ENCODE data around the gene TOR4A.
A peak's percentile ranks its signal among the peaks of the same experiment; 100 is the strongest.
"Not testable (repeated sequence)": the region's sequence is repeated elsewhere in the genome, so short reads cannot be mapped to it uniquely, and the experiment has no call there.

Gene TOR4A

DNA sequence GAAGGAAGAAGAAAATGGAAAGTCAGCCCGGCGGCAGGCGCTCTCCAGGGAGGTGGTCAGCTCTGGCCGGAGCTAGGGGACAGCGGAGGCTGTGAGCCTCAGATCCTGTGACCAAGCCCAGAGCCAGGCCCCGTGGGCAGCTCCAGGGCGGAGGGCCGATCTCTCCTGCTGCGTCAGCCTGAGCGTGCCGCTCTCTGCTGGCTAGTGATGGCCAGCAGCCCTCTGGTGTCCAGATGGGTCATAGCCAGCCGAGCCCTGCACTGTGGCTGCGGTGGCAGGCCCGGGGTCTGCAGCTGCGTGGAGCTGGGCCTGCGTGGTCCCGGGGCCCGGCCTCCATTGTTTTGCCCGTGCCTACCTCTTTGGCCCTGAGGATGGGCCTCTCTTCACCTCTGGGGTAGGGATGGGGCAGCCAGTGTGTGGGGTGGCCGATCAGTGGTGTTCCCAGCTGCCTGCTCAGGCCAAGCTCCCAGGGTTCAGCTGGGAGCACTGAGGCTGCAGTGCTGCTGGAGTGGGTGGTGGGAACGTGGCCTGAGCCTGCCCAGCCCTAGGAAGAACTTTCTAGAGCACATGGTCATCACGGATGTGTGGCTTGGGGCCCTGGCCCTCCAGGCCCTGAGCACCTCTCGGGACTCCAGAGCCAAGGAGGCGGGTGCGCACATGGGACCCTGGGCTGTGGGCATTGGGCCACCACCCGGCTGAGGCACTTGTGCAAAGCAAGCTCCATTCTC lies 41.6 kb downstream of the TOR4A start:
- DNase-seq = peak; percentile 49

DNA sequence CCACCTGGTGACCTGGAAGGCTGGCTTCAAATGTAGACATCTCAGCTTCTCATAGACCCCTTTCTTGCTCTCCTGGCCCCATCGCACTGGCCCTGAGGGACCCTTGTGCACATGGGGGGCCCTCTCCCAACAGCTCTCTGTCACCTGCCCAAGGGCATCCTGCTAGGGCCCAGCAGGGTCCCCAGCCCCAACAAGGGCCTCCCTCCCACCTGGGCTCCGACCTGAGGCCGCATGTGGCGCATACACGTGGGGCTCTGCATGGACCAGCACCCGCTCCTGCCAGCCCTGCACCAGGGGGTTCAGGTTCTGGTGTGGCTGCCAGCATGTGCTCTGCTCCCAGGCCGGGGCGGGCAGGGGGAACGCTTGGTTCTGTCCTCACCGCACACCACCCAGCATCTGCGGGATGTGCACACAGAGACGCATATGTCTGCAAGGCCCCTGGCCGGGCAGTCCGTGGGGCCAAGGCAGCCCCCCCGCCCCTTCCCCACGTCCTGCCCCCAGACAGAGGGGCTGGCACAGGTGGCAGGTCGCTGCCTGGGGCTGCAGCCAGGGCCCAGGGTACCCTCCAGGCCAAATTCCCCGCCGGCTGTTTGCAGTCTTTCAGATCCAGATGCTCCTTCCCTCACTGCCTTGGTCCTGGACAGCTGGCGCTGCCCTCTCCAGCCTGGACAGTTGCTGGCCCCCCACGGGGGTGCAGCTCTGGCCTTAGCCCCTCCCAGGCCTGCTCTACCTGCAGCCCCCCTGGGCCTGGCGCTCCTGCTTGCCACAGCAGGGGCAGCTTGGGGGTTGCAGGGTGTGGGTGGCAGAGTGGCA lies 42.4 kb downstream of the TOR4A start:
- no peak for DNase-seq

DNA sequence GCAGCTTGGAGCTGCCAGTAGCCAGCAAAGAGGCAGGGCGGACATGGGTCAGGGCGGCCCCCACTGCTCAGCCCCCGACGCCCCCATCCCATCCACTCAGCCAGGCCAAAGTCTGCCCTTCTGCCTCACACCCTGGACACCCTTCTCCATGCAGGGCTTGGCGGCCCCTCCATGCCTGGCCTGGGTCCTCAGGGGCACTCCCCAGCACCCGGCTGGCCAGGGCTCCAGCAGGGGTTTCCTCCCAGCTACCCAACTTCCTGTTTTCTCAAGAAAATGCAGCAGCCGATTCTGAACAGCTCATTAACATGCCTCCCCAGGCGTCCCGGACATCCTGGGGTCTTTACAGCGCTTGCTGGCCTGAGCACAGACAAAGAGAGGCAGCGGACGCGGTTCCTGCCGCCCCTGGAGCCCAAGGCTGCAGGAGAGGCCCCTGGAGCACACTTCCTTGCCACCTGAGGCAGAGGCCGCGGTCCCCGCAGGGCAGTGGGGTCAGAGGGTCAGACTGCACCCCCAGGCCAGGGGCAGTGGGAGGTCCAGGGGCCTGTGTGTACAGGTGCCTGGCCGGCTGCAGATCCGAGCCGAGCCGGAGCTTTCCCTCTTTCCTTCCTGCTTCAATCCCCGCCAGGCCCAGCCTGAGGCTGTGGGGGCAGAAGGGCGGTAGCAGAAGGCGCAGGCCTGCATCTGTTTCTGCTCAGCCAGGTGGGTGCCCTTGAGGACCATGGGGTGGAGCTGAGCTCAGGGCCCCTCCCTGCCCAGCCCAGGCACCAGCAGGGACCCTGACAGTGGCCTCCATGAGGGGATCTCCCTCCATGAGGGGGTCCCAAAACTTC lies 43.2 kb downstream of the TOR4A start:
- peak; percentile 40 for DNase-seq

DNA sequence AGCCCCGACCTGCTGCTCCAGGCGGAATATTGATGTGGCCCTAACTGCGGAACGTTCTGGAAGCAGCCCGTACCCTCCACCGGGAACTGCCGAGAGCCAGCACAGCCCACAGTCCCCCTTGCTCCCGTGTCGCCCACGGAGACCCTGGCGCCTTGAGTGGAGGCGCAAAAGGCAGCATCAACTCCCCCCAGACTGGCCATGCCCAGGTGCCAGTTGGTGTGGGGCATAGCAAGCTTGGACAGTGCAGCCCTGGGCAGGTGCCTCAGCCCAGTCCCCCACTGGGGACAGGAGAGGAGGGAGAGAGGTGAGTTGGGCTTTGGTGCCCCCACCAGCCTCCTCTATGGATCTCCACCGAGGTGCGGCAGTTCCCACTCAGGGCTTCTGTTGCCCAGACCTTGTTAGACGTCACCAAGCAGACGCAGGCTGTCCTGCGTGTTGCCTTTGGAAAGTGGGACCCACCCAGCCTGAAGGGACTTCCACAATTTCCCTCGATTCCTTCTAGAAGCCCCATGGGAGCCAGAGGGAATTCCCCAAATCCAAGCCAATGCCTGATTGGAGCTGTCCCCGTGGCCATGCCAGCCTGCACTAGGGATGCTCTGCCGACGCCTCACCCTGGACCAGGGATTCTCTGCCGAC lies 44.3 kb downstream of the TOR4A start:
- no peak for DNase-seq

DNA sequence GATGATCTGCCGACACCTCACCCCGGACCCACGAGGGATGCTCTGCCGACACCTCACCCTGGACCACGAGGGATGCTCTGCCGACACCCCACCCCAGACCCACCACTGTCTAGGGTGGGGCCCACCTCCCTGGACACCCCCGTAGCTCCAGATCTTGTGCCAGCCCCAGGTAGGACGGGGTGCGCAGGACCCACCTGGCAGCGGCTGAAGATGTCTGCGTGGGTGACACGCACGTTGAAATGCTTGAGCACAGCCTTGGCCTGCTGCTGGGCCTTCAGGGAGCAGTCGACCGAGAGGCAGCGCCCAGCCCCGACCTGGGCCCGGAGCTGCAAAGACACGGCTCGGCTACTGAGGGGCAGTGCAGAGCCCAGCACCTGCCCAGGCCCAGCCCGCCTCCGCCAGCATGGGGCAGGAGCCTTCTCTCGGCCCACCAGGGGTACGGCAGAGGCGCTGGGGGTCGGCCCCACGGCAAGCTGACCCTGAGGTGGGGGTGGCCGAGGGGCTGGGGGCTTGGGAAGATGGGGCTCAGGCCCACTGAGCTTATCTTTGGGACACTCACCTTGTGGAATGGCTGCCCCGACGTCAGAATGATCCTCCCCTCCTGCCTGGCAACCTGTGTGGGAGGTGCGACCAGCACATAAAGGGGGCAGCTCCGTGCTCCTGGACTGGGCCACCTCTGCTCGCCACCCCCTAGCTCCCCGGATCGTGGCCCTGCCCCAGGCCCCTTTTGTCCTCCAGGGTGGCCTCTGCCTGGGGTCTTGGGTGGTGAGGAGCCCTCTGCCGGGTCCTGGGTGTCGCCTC lies 46.2 kb downstream of the TOR4A start:
- DNase-seq = no peak

GRCh38 chr9:137325124-137325523 lies 47.6 kb downstream of the TOR4A start:
- DNase-seq = no peak

- DNase-seq = no peak
Measured at GRCh38 chr9:137325799-137326198, 48.3 kb downstream of the TOR4A start.

DNA sequence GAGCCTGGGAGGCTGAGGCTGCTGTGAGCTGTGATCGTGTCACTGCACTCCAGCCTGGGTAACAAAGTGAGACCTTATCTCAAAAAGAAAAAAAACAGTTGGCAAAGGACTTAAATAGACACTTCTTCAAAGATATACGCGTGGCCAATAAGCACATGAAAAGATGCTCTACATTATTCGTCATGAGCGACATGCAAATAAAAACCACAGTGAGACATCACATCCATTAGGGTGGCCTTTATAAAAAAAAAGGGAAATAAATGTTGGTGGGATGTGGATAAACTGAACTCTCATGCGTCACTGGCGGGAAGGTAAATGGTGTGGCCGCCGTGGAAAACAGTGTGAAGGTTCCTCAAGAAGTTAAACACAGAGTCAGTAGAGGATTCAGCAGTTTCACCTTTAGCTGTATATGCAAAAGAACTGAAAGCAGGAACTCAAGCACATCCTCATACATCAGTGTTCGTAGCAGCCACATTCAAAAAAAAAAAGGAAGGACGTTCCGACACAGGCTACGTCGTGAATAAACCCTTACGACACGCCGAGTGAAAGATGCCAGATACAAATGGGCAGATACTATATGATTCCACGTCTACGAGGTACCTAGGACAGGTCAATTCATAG lies 49.0 kb downstream of the TOR4A start:
- no peak for DNase-seq

GRCh38 chr9:137327641-137328550 lies 50.4 kb downstream of the TOR4A start:
- not testable (repeated sequence) for DNase-seq

- not testable (repeated sequence) for DNase-seq
Measured at GRCh38 chr9:137329590-137329989, 52.1 kb downstream of the TOR4A start.

DNA sequence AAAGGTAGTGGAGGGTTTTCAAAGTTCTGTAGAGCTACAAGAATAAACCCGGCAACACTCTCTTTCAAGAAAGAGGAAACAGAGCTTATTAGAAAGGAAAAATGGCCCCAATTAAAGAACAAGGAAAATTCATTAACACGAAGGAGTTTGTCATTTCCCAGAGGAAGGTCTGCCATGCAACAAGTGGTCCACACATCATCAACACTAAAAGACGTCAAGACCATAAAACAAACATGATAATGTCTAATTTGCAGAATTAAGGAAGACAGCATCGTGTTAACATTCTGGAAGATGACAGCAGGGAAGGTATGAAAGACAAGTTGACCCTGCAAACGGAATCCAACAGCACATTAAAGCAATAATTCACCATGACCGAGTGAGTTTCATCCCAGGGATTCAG lies 53.2 kb downstream of the TOR4A start:
- no peak for DNase-seq

DNA sequence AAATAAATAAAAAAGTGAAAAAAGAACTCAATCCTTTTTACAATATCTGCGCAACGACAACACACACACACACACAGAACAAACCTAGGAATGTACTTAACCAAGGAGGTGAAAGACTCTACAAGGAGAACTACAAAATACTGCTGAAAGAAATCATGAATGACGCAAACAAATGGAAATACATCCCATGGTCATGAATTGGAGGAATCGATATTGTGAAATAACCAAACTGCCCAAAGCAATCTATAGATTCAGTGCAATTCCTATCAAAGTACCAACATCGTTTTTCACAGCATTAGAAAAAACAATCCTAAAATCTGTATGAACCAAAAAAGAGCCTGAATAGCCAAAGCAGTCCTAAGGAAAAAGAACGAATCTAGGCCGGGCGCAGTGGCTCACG lies 54.4 kb downstream of the TOR4A start:
- DNase-seq = no peak
